HEK293 (cell line): Measurements from ENCODE around the gene PPP1R15B.

ENCODE experiments used
- BCL11A ChIP-seq: fragments of 450-650 bp; formaldehyde crosslinking; IDR thresholded peaks from 2 replicates; pipeline ENCODE4 v1.5.1; 2016; ENCODE audit warnings: low read depth, missing biosample characterization, missing genetic modification characterization
- FEZF1 ChIP-seq: fragments of 450-650 bp; formaldehyde crosslinking; IDR thresholded peaks from 2 replicates; pipeline ENCODE4 v1.5.1; 2016; ENCODE audit warnings: missing biosample characterization, missing genetic modification characterization
- GLI2 ChIP-seq: fragments of 450-650 bp; formaldehyde crosslinking; IDR thresholded peaks from 2 replicates; pipeline ENCODE4; 2017; ENCODE audit warnings: missing biosample characterization, missing genetic modification characterization, low read depth, borderline replicate concordance
- HIC1 ChIP-seq: fragments of 450-650 bp; formaldehyde crosslinking; IDR thresholded peaks from 2 replicates; pipeline ENCODE4 v1.5.1; 2016; ENCODE audit warnings: missing biosample characterization, missing genetic modification characterization
- IKZF3 ChIP-seq: fragments of 450-650 bp; IDR thresholded peaks from 2 replicates; pipeline ENCODE4 v1.5.0; 2018; ENCODE audit warnings: missing biosample characterization, mild to moderate bottlenecking, missing genetic modification characterization, moderate library complexity
- KLF16 ChIP-seq: fragments of 450-650 bp; formaldehyde crosslinking; IDR thresholded peaks from 2 replicates; pipeline ENCODE4 v1.5.1; 2017; ENCODE audit warnings: missing biosample characterization, missing genetic modification characterization
- SP7 ChIP-seq: fragments of 450-650 bp; formaldehyde crosslinking; IDR thresholded peaks from 2 replicates; pipeline ENCODE4 v1.5.1; 2016; ENCODE audit warnings: missing biosample characterization, missing genetic modification characterization
- YY1 ChIP-seq: fragments of 450-650 bp; formaldehyde crosslinking; IDR thresholded peaks from 2 replicates; pipeline ENCODE4 v1.5.1; 2018; ENCODE audit warnings: missing biosample characterization, missing genetic modification characterization
- ZBTB48 ChIP-seq: fragments of 450-650 bp; formaldehyde crosslinking; IDR thresholded peaks from 2 replicates; pipeline ENCODE4 v1.5.1; 2016; ENCODE audit warnings: missing biosample characterization, missing genetic modification characterization
- ZBTB8A ChIP-seq: fragments of 450-650 bp; formaldehyde crosslinking; IDR thresholded peaks from 2 replicates; pipeline ENCODE4 v1.5.1; 2016; ENCODE audit warnings: missing biosample characterization, missing genetic modification characterization
- ZFP37 ChIP-seq: fragments of 450-650 bp; formaldehyde crosslinking; IDR thresholded peaks from 2 replicates; pipeline ENCODE4 v1.5.1; 2016; ENCODE audit warnings: missing biosample characterization, missing genetic modification characterization
- ZIC2 ChIP-seq: fragments of 450-650 bp; formaldehyde crosslinking; IDR thresholded peaks from 2 replicates; pipeline ENCODE4 v1.5.1; 2016; ENCODE audit warnings: missing biosample characterization, missing genetic modification characterization
- ZNF114 ChIP-seq: fragments of 450-650 bp; formaldehyde crosslinking; IDR thresholded peaks from 2 replicates; pipeline ENCODE4 v1.5.0; 2017; ENCODE audit warnings: missing biosample characterization, missing genetic modification characterization
- ZNF138 ChIP-seq: fragments of 450-650 bp; formaldehyde crosslinking; IDR thresholded peaks from 2 replicates; pipeline ENCODE4 v1.5.1; 2016; ENCODE audit warnings: missing biosample characterization, missing genetic modification characterization, borderline replicate concordance
- ZNF140 ChIP-seq: fragments of 450-650 bp; formaldehyde crosslinking; IDR thresholded peaks from 2 replicates; pipeline ENCODE4 v1.5.1; 2016; ENCODE audit warnings: missing biosample characterization, missing genetic modification characterization
- ZNF146 ChIP-seq: fragments of 450-650 bp; formaldehyde crosslinking; IDR thresholded peaks from 2 replicates; pipeline ENCODE4 v1.5.1; 2016; ENCODE audit warnings: missing biosample characterization, missing genetic modification characterization
- ZNF2 ChIP-seq: fragments of 450-650 bp; formaldehyde crosslinking; IDR thresholded peaks from 2 replicates; pipeline ENCODE4 v1.5.1; 2016; ENCODE audit warnings: missing biosample characterization, missing genetic modification characterization
- ZNF211 ChIP-seq: fragments of 450-650 bp; formaldehyde crosslinking; IDR thresholded peaks from 2 replicates; pipeline ENCODE4 v1.5.1; 2016; ENCODE audit warnings: low read depth, missing biosample characterization, missing genetic modification characterization
- ZNF214 ChIP-seq: fragments of 450-650 bp; formaldehyde crosslinking; IDR thresholded peaks from 2 replicates; pipeline ENCODE4 v1.5.1; 2017; ENCODE audit warnings: missing biosample characterization, mild to moderate bottlenecking, missing genetic modification characterization, borderline replicate concordance
- ZNF473 ChIP-seq: fragments of 450-650 bp; formaldehyde crosslinking; IDR thresholded peaks from 2 replicates; pipeline ENCODE4 v1.5.1; 2017; ENCODE audit warnings: missing biosample characterization, missing genetic modification characterization
- ZNF488 ChIP-seq: fragments of 450-650 bp; formaldehyde crosslinking; IDR thresholded peaks from 2 replicates; pipeline ENCODE4 v1.5.1; 2016; ENCODE audit warnings: missing biosample characterization, missing genetic modification characterization
- ZNF510 ChIP-seq: fragments of 450-650 bp; formaldehyde crosslinking; IDR thresholded peaks from 2 replicates; pipeline ENCODE4 v1.5.1; 2018; ENCODE audit warnings: mild to moderate bottlenecking, missing genetic modification characterization, missing biosample characterization; ENCODE audit not compliant: insufficient replicate concordance
- ZNF558 ChIP-seq: fragments of 450-650 bp; formaldehyde crosslinking; IDR thresholded peaks from 2 replicates; pipeline ENCODE4 v1.5.1; 2016; ENCODE audit warnings: missing biosample characterization, missing genetic modification characterization
- ZNF664 ChIP-seq: fragments of 450-650 bp; formaldehyde crosslinking; IDR thresholded peaks from 2 replicates; pipeline ENCODE4 v1.5.1; 2016; ENCODE audit warnings: missing biosample characterization, missing genetic modification characterization
- ZNF701 ChIP-seq: fragments of 450-650 bp; formaldehyde crosslinking; IDR thresholded peaks from 2 replicates; pipeline ENCODE4 v1.5.1; 2016; ENCODE audit warnings: missing biosample characterization, missing genetic modification characterization
- ZNF785 ChIP-seq: fragments of 450-650 bp; formaldehyde crosslinking; IDR thresholded peaks from 2 replicates; pipeline ENCODE4 v1.5.1; 2016; ENCODE audit warnings: missing biosample characterization, missing genetic modification characterization
- TF ChIP-seq, protein P1 (sequence below): fragments of 450-650 bp; formaldehyde crosslinking; IDR thresholded peaks from 2 replicates; pipeline ENCODE4; 2016; ENCODE audit warnings: missing biosample characterization, missing genetic modification characterization
- TF ChIP-seq, protein P2 (sequence below): fragments of 450-650 bp; formaldehyde crosslinking; IDR thresholded peaks from 2 replicates; pipeline ENCODE4 v1.5.1; 2016; ENCODE audit warnings: missing biosample characterization, missing genetic modification characterization
- TF ChIP-seq, protein P3 (sequence below): fragments of 450-650 bp; formaldehyde crosslinking; IDR thresholded peaks from 2 replicates; pipeline ENCODE4 v1.5.1; 2017; ENCODE audit warnings: missing biosample characterization, missing genetic modification characterization
- TF ChIP-seq, protein P4 (sequence below): fragments of 450-650 bp; formaldehyde crosslinking; IDR thresholded peaks from 2 replicates; pipeline ENCODE4 v1.5.1; 2017; ENCODE audit warnings: missing biosample characterization, missing genetic modification characterization

The PPP1R15B gene

DNA sequence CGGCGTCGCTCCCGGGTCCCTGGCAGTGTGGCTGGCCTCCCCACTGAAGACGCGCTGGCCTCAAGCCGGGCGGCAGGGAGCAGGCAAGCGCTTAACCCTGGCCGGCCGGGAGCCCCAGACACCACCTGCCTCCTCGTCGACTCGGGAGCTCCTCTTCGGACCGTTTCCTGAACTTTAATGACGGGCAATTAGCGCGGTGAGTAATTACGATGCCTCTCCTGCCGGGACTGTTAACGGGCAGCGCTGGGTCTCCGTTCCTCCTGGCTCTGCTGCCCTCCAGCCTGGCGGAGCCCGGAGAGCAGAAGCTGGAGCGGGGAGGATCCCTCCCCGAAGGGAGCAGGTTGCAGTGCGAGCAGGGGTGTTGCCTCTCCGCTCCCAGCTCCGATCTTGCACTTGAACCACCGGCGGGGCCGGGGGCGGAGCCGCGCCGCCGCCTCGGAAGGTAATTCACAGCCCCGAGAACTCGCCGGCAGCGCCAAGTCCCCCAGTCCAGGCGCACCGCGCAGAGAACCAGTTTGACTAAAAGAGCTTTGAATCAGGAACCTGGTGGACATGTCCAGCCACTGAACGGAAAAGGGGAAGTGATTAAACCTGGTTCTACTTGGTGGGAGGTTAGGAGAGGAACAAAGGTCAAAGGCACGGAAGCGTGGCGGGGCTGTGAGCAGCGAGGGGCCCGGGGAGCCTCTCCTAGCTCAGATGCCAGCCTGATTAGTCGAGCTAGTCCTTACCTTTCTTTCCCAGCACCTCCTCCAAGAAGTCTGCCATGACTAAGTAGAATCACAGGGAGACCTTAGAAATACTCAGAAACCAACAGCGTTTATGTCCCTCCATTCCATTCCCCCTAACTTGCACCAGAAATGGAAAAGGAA, 33.6 kb downstream of the PPP1R15B start (continued):
- TF ChIP-seq, protein P1, sequence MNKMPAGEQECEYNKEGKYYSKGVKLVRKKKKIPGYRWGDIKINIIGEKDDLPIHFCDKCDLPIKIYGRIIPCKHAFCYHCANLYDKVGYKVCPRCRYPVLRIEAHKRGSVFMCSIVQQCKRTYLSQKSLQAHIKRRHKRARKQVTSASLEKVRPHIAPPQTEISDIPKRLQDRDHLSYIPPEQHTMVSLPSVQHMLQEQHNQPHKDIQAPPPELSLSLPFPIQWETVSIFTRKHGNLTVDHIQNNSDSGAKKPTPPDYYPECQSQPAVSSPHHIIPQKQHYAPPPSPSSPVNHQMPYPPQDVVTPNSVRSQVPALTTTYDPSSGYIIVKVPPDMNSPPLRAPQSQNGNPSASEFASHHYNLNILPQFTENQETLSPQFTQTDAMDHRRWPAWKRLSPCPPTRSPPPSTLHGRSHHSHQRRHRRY: no peak
- TF ChIP-seq YY1 (tag by site-specific recombination) (no peak), GLI2 (no peak), ZFP37 (0 out of 2 replicates have a peak, but pooled peaks have one; percentile 37), ZBTB48 (peak; percentile 87), SP7 (peak; percentile 86), FEZF1 (0 out of 2 replicates have a peak, but pooled peaks have one; percentile 10), ZNF488 (no peak), ZNF473 (no peak), ZNF114 (no peak), ZNF664 (tag by site-specific recombination) (no peak), ZNF211 (no peak), ZNF140 (tag by site-specific recombination) (no peak), ZNF785 (tag by site-specific recombination) (no peak), ZNF214 (tag by site-specific recombination) (no peak), KLF16 (no peak; the same call in 1 of the 2 replicates), HIC1 (no peak), ZBTB8A (tag by site-specific recombination) (no peak), ZNF146 (tag by site-specific recombination) (no peak), BCL11A (no peak), ZNF558 (tag by site-specific recombination) (no peak), ZNF510 (tag by site-specific recombination) (no peak), IKZF3 (tag by site-specific recombination) (0 out of 2 replicates have a peak, but pooled peaks have one; percentile 47), ZNF701 (tag by site-specific recombination) (no peak), ZNF138 (no peak), ZIC2 (peak; percentile 27; the same call in 1 of the 2 replicates), ZNF2 (no peak)
- TF ChIP-seq, protein P2, sequence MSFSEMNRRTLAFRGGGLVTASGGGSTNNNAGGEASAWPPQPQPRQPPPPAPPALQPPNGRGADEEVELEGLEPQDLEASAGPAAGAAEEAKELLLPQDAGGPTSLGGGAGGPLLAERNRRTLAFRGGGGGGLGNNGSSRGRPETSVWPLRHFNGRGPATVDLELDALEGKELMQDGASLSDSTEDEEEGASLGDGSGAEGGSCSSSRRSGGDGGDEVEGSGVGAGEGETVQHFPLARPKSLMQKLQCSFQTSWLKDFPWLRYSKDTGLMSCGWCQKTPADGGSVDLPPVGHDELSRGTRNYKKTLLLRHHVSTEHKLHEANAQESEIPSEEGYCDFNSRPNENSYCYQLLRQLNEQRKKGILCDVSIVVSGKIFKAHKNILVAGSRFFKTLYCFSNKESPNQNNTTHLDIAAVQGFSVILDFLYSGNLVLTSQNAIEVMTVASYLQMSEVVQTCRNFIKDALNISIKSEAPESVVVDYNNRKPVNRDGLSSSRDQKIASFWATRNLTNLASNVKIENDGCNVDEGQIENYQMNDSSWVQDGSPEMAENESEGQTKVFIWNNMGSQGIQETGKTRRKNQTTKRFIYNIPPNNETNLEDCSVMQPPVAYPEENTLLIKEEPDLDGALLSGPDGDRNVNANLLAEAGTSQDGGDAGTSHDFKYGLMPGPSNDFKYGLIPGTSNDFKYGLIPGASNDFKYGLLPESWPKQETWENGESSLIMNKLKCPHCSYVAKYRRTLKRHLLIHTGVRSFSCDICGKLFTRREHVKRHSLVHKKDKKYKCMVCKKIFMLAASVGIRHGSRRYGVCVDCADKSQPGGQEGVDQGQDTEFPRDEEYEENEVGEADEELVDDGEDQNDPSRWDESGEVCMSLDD (tag by site-specific recombination): no peak
- TF ChIP-seq, protein P3, sequence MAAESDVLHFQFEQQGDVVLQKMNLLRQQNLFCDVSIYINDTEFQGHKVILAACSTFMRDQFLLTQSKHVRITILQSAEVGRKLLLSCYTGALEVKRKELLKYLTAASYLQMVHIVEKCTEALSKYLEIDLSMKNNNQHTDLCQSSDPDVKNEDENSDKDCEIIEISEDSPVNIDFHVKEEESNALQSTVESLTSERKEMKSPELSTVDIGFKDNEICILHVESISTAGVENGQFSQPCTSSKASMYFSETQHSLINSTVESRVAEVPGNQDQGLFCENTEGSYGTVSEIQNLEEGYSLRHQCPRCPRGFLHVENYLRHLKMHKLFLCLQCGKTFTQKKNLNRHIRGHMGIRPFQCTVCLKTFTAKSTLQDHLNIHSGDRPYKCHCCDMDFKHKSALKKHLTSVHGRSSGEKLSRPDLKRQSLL (tag by site-specific recombination): no peak
- TF ChIP-seq, protein P4, sequence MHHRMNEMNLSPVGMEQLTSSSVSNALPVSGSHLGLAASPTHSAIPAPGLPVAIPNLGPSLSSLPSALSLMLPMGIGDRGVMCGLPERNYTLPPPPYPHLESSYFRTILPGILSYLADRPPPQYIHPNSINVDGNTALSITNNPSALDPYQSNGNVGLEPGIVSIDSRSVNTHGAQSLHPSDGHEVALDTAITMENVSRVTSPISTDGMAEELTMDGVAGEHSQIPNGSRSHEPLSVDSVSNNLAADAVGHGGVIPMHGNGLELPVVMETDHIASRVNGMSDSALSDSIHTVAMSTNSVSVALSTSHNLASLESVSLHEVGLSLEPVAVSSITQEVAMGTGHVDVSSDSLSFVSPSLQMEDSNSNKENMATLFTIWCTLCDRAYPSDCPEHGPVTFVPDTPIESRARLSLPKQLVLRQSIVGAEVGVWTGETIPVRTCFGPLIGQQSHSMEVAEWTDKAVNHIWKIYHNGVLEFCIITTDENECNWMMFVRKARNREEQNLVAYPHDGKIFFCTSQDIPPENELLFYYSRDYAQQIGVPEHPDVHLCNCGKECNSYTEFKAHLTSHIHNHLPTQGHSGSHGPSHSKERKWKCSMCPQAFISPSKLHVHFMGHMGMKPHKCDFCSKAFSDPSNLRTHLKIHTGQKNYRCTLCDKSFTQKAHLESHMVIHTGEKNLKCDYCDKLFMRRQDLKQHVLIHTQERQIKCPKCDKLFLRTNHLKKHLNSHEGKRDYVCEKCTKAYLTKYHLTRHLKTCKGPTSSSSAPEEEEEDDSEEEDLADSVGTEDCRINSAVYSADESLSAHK (tag by site-specific recombination): no peak
